MCF 10A (cell line): ENCODE results near the gene PALLD. TPM values are rescaled to one million over a fixed set of nuclear protein-coding genes. Genes with fewer than 3 reads are reported as not detected.

Experiments used
- BruUV-seq: library from RNA; stranded (reverse); fragments of 400-500 nt; replicated peaks from 2 replicates; lab custom pipeline; 2021; lab: Mats Ljungman, UMichigan
- CTCF ChIA-PET: fragments of 300-600 bp; sonication (Branson Sonifier 250); formaldehyde crosslinking; extraction: SDS; loops from one replicate; lab custom pipeline; 2021; ENCODE audit warnings: antibody characterized with exemption, inconsistent platforms; lab: Yijun Ruan, JAX
- POLR2A ChIA-PET: fragments of 300-600, 350-650 bp; sonication (Branson Sonifier 250); formaldehyde crosslinking; extraction: SDS; loops from one replicate; lab custom pipeline; 2020; ENCODE audit warnings: antibody characterized with exemption, inconsistent platforms; lab: Yijun Ruan, JAX
- DNase-seq: peaks from one replicate; pipeline ENCODE4 v3.0.0-alpha.2; 2018; ENCODE audit not compliant: unreplicated experiment
- H3K27ac Mint-ChIP-seq: one replicate; pipeline ENCODE4 v1.8.0; 2022; ENCODE audit warnings: mild to moderate bottlenecking, low read depth, mixed read lengths; ENCODE audit not compliant: unreplicated experiment
- H3K27me3 Mint-ChIP-seq: one replicate; pipeline ENCODE4 v1.8.0; 2022; ENCODE audit warnings: mixed read lengths; ENCODE audit not compliant: insufficient read depth, unreplicated experiment
- H3K36me3 Mint-ChIP-seq: one replicate; pipeline ENCODE4 v1.8.0; 2022; ENCODE audit warnings: mild to moderate bottlenecking, moderate library complexity, mixed read lengths; ENCODE audit not compliant: insufficient read depth, unreplicated experiment
- H3K4me1 Mint-ChIP-seq: one replicate; pipeline ENCODE4 v1.8.0; 2022; ENCODE audit warnings: mixed read lengths; ENCODE audit not compliant: insufficient read depth, unreplicated experiment
- H3K4me3 Mint-ChIP-seq: one replicate; pipeline ENCODE4 v1.8.0; 2022; ENCODE audit warnings: mild to moderate bottlenecking, moderate library complexity, mixed read lengths; ENCODE audit not compliant: unreplicated experiment
- H3K9me3 Mint-ChIP-seq: one replicate; pipeline ENCODE4 v1.8.0; 2022; ENCODE audit warnings: mixed read lengths; ENCODE audit not compliant: unreplicated experiment
- intact Hi-C: fragments of 100-400 bp; cut with micrococcal nuclease; formaldehyde crosslinking; loops from 2 replicates; pipeline ENCODE4 v1.14.1; 2022
- total RNA-seq: library from RNA; stranded (reverse); gene quantifications from 2 replicates; pipeline ENCODE4 v1.2.3, GENCODE V29; 2022
- TF ChIP-seq, protein P1 (sequence below): fragments of 200-600 bp; IDR thresholded peaks from one replicate; pipeline ENCODE4 v1.8.0; 2022; ENCODE audit warnings: antibody characterized with exemption, mild to moderate bottlenecking; ENCODE audit not compliant: unreplicated experiment

Gene PALLD
- total RNA-seq, 1 experiment from 2014 or later = 191 TPM

DNA sequence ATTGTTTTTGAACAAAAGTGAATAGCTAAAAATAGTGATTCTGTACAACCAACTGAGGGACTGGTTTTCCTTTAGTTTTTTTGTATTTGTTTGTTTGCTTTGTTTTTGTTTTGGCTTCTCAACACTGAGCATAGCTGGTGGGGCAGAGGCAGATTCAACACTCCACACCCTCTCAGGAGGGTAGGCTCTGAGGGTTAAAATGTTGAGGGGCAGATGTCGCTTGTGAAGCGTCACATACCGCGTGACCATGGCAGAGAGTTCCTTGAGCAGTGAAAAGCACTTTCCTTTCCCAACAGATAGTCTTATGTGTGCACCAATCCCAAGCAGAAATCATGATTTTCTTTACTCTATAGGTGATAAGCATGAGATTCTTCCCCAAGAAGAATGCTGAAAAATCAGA lies 155.0 kb downstream of the PALLD start:
- ChIA-PET POLR2A (interaction anchor here (0.7 to 2.3 kb wide), 5 partner anchors 9 to 50 kb away, joined by 3 to 5 read pairs (median 3); no protein-coding TSS in a partner anchor), CTCF (interaction anchor here (0.8 to 1.3 kb wide), 3 partner anchors 9 to 20 kb away, joined by 3 to 7 read pairs (median 5); no protein-coding TSS in a partner anchor)
- no peak for DNase-seq
- H3K9me3 Mint-ChIP-seq = no peaks in the 10 kb centered on the region
- no peaks in the 10 kb centered on the region for H3K36me3 Mint-ChIP-seq
- TF ChIP-seq, protein P1, sequence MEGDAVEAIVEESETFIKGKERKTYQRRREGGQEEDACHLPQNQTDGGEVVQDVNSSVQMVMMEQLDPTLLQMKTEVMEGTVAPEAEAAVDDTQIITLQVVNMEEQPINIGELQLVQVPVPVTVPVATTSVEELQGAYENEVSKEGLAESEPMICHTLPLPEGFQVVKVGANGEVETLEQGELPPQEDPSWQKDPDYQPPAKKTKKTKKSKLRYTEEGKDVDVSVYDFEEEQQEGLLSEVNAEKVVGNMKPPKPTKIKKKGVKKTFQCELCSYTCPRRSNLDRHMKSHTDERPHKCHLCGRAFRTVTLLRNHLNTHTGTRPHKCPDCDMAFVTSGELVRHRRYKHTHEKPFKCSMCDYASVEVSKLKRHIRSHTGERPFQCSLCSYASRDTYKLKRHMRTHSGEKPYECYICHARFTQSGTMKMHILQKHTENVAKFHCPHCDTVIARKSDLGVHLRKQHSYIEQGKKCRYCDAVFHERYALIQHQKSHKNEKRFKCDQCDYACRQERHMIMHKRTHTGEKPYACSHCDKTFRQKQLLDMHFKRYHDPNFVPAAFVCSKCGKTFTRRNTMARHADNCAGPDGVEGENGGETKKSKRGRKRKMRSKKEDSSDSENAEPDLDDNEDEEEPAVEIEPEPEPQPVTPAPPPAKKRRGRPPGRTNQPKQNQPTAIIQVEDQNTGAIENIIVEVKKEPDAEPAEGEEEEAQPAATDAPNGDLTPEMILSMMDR = no peak
- peaks cover 40% of the 10 kb centered on the region for H3K4me1 Mint-ChIP-seq
- H3K27me3 Mint-ChIP-seq = no peaks in the 10 kb centered on the region
- intact Hi-C loops = no loop called here
- no peak overlapping the region for H3K27ac Mint-ChIP-seq
- H3K4me3 Mint-ChIP-seq = no peak overlapping the region
- no TSS peak for BruUV-seq

DNA sequence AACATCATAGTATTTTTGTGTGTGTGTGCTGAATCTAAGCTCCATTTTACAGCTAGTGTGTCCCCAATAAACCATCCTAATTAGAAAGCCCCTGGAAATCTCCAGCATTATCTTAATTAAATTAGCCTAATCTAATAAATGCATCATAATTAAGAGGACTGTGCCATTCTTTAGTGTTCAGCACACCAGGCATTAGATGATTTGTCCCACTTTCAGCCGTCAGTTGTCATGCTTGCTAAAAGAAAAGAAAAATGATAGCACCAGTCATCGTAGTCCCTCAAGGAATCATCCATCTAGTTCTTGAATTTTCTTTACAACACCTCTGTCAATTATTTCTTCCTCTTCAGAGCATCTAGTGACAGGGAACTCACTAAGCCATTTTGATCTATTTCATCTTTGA lies 155.9 kb downstream of the PALLD start:
- no peaks in the 10 kb centered on the region for H3K36me3 Mint-ChIP-seq
- peaks cover 40% of the 10 kb centered on the region for H3K4me1 Mint-ChIP-seq
- no peaks in the 10 kb centered on the region for H3K27me3 Mint-ChIP-seq
- intact Hi-C loops = no loop called here
- ChIA-PET POLR2A (interaction anchor here (0.7 to 1.4 kb wide), 3 partner anchors 10 to 48 kb away, joined by 3 to 7 read pairs (median 3); no protein-coding TSS in a partner anchor), CTCF (interaction anchor here (1.6 kb wide), 1 partner anchor 16 kb away, joined by 3 read pairs; no protein-coding TSS in a partner anchor)
- H3K27ac Mint-ChIP-seq = no peak overlapping the region
- no peak overlapping the region for H3K4me3 Mint-ChIP-seq
- no TSS peak for BruUV-seq
- no peak for DNase-seq
- H3K9me3 Mint-ChIP-seq = no peaks in the 10 kb centered on the region
- TF ChIP-seq, protein P1 = no peak

DNA sequence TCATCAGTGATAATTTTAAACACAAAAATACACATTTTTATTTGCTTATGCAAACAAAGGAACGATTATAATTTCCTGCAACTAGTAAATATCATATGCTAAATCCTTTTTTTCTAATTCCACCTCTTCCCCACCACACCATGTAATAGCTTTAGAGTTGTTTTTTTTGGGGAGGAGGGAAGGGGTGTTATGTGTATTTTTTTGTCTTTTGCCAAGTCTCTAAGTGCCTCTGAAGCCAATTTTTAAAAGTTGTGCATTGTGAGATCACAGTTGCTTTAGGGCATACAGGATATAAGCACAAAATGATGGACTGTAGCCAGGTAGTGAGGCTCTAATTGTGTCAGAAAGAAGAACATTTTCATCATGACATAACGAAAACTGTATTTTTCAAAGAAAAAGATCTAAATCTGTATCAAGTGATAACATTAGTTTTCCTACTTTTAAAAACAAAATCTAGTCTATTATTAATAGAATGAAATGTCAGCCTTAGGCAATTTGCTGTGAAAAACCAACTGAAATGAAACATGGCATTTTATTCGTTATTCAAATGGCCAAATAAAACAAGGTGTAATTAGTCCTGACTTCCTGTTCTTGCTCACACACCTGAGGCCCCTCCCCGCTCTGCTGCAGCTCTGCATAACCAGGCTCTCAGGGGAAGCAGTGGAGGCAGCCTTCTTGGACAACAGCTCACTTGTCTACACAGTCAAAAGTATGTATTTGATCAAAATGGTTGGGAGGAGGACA lies 157.4 kb downstream of the PALLD start:
- Mint-ChIP-seq H3K4me3 (peak overlapping the region; percentile 23), H3K9me3 (no peaks in the 10 kb centered on the region), H3K27ac (peak overlapping the region; percentile 77), H3K27me3 (no peaks in the 10 kb centered on the region), H3K4me1 (peaks cover 40% of the 10 kb centered on the region), H3K36me3 (no peaks in the 10 kb centered on the region)
- TF ChIP-seq, protein P1 = no peak
- ChIA-PET POLR2A (interaction anchor here (1.0 to 4.2 kb wide), 10 partner anchors 18 to 178 kb away, joined by 3 to 31 read pairs (median 6); no protein-coding TSS in a partner anchor), CTCF (interaction anchor here (0.6 to 1.6 kb wide), 11 partner anchors 14 to 269 kb away, joined by 3 to 7 read pairs (median 3); no protein-coding TSS in a partner anchor)
- BruUV-seq = no TSS peak
- peak; percentile 83 for DNase-seq
- intact Hi-C loops = no loop called here

DNA sequence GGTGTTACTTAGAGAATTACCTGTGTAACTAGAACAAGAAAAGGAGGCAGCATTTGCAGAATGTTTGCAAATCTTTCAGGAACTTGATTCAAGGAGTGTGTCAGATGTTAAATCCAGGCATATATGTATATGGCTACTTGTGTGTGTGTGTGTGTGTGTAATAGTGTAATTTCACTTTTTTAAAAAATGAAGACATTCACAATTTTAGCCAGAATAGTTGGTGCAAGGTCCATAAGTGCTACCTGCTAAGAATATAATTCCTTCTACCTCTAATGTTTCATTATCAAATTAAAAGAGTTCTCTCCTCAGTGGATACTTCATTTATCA lies 158.0 kb downstream of the PALLD start:
- peak overlapping the region; percentile 23 for H3K4me3 Mint-ChIP-seq
- TF ChIP-seq, protein P1 = no peak

More for the DNA sequence above, 158.0 kb downstream of the PALLD start:
- peak overlapping the region; percentile 77 for H3K27ac Mint-ChIP-seq
- intact Hi-C loops = no loop called here
- H3K36me3 Mint-ChIP-seq = no peaks in the 10 kb centered on the region
- no peaks in the 10 kb centered on the region for H3K9me3 Mint-ChIP-seq
- H3K27me3 Mint-ChIP-seq = no peaks in the 10 kb centered on the region
- CTCF ChIA-PET = interaction anchor here (0.6 to 1.6 kb wide), 9 partner anchors 21 to 268 kb away, joined by 3 to 7 read pairs (median 3); no protein-coding TSS in a partner anchor
- POLR2A ChIA-PET = interaction anchor here (1.0 to 4.2 kb wide), 11 partner anchors 18 to 181 kb away, joined by 3 to 31 read pairs (median 6); no protein-coding TSS in a partner anchor
- DNase-seq = no peak
- H3K4me1 Mint-ChIP-seq = peaks cover 40% of the 10 kb centered on the region
- BruUV-seq = no TSS peak
